SK-N-SH (cell line): ENCODE measurements around the gene PTGIS.

Source experiments
- CTCF ChIP-seq: fragments of 200-600 bp; sonication (generic); IDR thresholded peaks from 2 replicates; pipeline ENCODE4 v1.6.1; 2017; ENCODE audit warnings: antibody characterized with exemption, mild to moderate bottlenecking, moderate library complexity
- POLR2AphosphoS5 ChIP-seq: IDR thresholded peaks from 2 replicates; pipeline ENCODE4 v1.6.1; 2012; ENCODE audit warnings: low read depth, low read length
- TCF12 ChIP-seq: IDR thresholded peaks from 2 replicates; pipeline ENCODE4 v1.4.0; 2012

DNA sequence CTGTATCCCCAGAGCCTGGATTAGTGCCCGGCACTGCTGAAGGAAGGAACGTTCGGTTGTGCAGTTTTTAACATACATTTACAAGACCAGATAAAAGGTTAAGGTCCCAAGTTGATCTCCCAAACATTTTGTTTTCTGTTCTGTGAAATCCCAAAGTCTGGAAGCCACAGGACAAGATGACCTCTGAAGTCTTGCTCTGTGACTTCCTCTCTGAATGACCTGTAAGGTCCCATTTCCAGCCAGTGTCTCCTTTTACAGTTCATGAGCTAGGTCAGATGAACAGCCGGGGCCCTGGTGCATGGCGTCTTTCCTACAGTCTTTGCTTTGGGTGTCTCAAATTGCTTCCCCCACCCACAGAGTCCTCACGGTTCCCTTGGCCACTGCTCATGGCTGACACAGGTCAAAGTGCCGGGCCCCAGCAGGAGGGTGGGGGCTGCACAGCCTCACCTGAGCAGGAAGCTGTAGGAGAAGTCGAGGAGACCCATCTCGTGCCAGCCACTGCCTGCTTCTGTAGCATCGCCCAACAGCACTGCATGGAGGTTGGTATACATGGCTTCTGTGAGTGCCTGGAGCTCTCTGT, 24.0 kb downstream of the PTGIS start:
- no peak for TF ChIP-seq CTCF
- TF ChIP-seq POLR2AphosphoS5 = no peak
- TF ChIP-seq TCF12 = no peak
